Medulla oblongata (tissue), 1 donor: Measurements from ENCODE around the gene TRIP11.

Source experiments
- DNase-seq: peaks from one replicate; pipeline ENCODE4 v3.0.0-alpha.2; 2015; ENCODE audit errors: extremely low spot score

TRIP11 gene

DNA sequence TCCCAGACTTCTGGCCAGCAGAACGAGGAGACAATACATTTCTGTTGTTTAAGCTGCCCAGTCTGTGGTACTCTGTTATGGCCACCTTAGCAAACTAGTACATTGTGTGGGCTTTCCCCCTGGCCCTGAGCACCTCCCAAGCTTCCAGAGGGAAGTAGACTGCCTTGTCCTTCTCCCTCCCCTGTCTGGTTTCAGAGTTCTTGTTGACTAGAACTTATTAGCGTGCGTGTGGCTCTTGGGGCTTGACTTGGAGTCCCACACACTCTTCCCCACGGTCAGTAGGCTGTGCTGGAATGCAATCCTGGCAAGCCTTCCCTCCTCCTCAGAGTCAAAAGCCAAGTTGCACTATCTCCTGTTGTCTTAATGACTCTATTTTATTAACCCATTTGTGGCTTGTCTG, 120.0 kb downstream of the TRIP11 start:
- no peak for DNase-seq

DNA sequence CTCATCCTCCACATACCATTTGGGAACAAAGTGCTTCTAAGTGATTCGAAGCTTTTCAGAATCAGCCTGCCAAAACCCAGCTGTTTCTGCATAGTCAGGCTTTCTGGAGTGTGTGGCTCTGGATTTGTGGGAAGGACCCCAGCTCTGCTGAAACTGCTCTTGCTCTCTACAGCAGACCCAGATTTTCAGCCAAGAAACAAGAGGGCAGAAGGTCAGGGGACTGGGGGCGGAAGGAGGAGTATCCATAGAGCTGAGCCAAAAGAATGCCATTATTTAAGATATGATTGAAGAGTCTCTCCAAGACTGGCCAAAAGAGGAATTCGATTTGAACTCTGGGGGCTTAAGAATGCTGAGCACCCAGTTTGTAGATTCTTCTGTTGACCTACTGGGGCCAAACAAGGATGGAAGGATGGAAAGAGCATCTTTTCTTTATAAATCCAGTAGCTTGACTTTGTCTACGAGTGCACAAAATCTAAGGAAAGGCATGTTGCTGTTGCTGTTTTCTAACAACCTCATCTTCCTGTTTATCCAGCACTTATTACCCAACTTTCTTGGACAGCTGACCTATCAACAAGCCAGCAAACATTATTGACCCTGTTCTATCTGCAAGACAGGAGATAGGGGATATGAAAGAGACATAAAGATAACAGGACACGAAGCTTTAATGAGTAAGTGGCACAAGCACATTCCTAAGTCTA, 121.5 kb downstream of the TRIP11 start:
- no peak for DNase-seq
